Astrocyte (in vitro differentiated cells and primary cell): Measurements from ENCODE around the gene PTPRT.

ENCODE experiments used
- CTCF ChIP-seq: IDR thresholded peaks from 2 replicates; pipeline ENCODE4 v1.5.1; 2011; ENCODE audit warnings: low read depth, mild to moderate bottlenecking, inconsistent platforms, low read length, moderate library complexity; ENCODE audit not compliant: insufficient read depth
- EZH2 ChIP-seq: IDR thresholded peaks from 2 replicates; pipeline ENCODE4 v1.6.1; 2012; ENCODE audit warnings: mild to moderate bottlenecking, low read length, inconsistent platforms; ENCODE audit not compliant: insufficient read depth

DNA sequence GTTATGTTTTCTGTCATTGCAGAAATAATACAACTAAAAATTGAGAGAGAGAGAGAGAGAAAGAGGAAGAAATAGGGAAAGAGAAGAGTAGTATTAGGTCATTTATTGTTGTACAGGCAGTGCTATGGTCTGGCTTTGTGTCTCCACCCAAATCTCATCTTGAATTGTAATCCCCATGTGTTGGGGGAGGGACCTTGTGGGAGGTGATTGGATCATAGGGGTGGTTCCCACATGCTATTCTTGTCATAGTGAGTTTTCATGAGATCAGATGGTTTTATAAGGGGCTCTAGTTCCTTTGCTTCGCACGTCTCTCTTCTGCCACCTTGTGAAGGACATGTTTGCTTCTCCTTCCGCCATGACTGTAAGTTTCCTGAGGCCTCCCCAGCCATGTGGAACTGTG is 894.1 kb downstream of the PTPRT start:
- TF ChIP-seq CTCF (no peak), EZH2 (no peak)
